Esophagus muscularis mucosa (tissue), 4 donors: ENCODE measurements around the gene KIF19. TPM values are rescaled to one million over a fixed set of nuclear protein-coding genes. Genes with fewer than 3 reads are reported as not detected.

Experiments used
- DNase-seq: peaks from one replicate; pipeline ENCODE4 v3.0.0-alpha.2; 2017; ENCODE audit errors: extremely low spot score
- H3K27ac ChIP-seq, 4 donors: fragments of 200-600 bp; sonication (generic); replicated peaks in 1 of 4; 1 replicate in 3 of 4; 2 replicates in 1 of 4; pipeline ENCODE4 v1.5.1; 2016 to 2019; ENCODE audit warnings: mild to moderate bottlenecking in 1 of 4
- H3K27me3 ChIP-seq, 4 donors: fragments of 200-600 bp; sonication (generic); one replicate each; pipeline versions ENCODE4 v1.5.1 to v1.6.0; 2016 to 2019
- H3K36me3 ChIP-seq, 4 donors: fragments of 200-600 bp; sonication (generic); one replicate each; pipeline ENCODE4 v1.5.1; 2016 to 2019
- H3K4me1 ChIP-seq, 4 donors: fragments of 200-600 bp; sonication (generic); one replicate each; pipeline ENCODE4 v1.5.1; 2016 to 2019
- H3K4me3 ChIP-seq, 4 donors: fragments of 200-600 bp; sonication (generic); 1 replicate in 2 of 4; 2 replicates in 2 of 4; pipeline ENCODE4 v1.5.1; 2016 to 2019; ENCODE audit warnings: mild to moderate bottlenecking in 4 of 4, moderate library complexity in 1 of 4
- H3K9me3 ChIP-seq, 4 donors: fragments of 200-600 bp; sonication (generic); 1 replicate in 3 of 4; 2 replicates in 1 of 4; pipeline ENCODE4 v1.5.1; 2016 to 2019
- CTCF ChIP-seq, 3 experiments: fragments of 200-600 bp in 2 of 3; fragments of 450-650 bp in 1 of 3; sonication (generic) in 2 of 3; IDR thresholded peaks; one replicate each; pipeline ENCODE4 v1.5.1; 2017 to 2019; ENCODE audit warnings: antibody characterized with exemption in 3 of 3, mild to moderate bottlenecking in 2 of 3, moderate library complexity in 1 of 3
- EP300 ChIP-seq: sonication (generic); formaldehyde crosslinking; IDR thresholded peaks from one replicate; pipeline ENCODE4 v1.6.1; 2017; ENCODE audit warnings: antibody characterized with exemption
- POLR2A ChIP-seq: fragments of 450-650 bp; IDR thresholded peaks from one replicate; pipeline ENCODE4 v1.6.1; 2017; ENCODE audit warnings: antibody characterized with exemption, moderate library complexity, mild to moderate bottlenecking, low read depth
- POLR2AphosphoS5 ChIP-seq, 2 donors: sonication (generic); formaldehyde crosslinking; IDR thresholded peaks; one replicate each; pipeline ENCODE4 v1.6.1; 2017; ENCODE audit warnings: antibody characterized with exemption in 2 of 2
- WGBS: methylation state at CpG from one replicate; pipeline ENCODE4 v1.1.5; 2018; 5-methylcytosine and 5-hydroxymethylcytosine counted together
- intact Hi-C: fragments of 100-400 bp; cut with DNase I; formaldehyde crosslinking; loops from one replicate; pipeline ENCODE4 v1.15.1; 2023
- total RNA-seq, 4 donors: library from RNA; depleted of rRNA; stranded (reverse); fragments of >200 nt; gene quantifications; one replicate each; pipeline versions ENCODE4 v1.1.0 to v1.2.1, GENCODE V29; 2016

KIF19 gene
- total RNA-seq, 4 donors from 2014 or later = under 0.01 to 3.8 (median 1.3) TPM

DNA sequence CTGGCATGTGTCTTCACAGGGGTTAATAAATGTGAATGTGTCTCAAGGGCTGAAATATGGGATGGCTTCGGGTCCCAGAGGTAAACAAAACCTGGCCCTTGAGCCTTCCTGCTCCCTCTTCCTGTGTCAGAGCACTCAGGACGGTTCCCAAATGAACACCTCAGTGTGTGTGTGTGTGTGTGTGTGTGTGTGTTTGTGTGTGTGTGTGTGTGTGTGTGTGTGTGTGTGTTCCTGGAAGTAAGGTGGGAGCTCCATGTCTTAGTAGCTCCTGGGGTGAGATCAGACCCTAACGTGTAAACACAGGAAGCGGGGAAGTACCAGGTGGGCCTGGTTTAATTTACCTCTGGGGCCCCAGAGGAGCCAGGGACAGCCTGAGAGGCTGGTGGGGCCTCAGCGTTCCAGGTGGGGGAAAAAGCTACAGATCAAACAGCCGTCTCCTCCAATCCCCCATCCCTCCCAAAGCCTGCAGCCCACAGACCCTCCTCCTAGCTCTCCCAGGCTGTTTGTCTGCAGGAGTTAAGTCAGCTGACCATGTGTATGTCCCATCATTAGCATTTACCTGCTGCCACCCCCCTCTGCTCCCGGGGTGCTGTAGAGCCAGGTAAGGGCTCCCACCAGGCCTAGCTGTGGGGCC, 6.1 kb downstream of the KIF19 start:
- WGBS = 63% methylated on average over 6 of the region's 7 CpGs
- Histone ChIP-seq H3K27ac (no peak overlapping the region), H3K27me3 (peaks cover 0 to 85% (median 2%) of the 10 kb centered on the region in 4 donors), H3K36me3 (no peaks in the 10 kb centered on the region), H3K9me3 (peaks cover 0 to 12% (median 9%) of the 10 kb centered on the region in 4 donors), H3K4me1 (no peaks in the 10 kb centered on the region), H3K4me3 (no peak overlapping the region)
- DNase-seq = no peak
- intact Hi-C loops = no loop called here
- TF ChIP-seq POLR2AphosphoS5 (IDR thresholded peaks at IDR 0.05) (no peak), CTCF (IDR thresholded peaks at IDR 0.05) (no peak), POLR2A (no peak), EP300 (no peak)

GRCh38 chr17:74332763-74333283, 6.8 kb downstream of the KIF19 start:
- Histone ChIP-seq H3K27ac (no peak overlapping the region), H3K9me3 (peaks cover 0 to 12% (median 9%) of the 10 kb centered on the region in 4 donors), H3K4me3 (no peak overlapping the region), H3K36me3 (no peaks in the 10 kb centered on the region), H3K4me1 (no peaks in the 10 kb centered on the region), H3K27me3 (peaks cover 0 to 82% (median 0%) of the 10 kb centered on the region in 4 donors)
- TF ChIP-seq CTCF (IDR thresholded peaks at IDR 0.05) = no peak
- 35% methylated on average over 8 of the region's 11 CpGs for WGBS
- no peak for DNase-seq
- intact Hi-C loops = no loop called here

GRCh38 chr17:74334393-74335039, 8.5 kb downstream of the KIF19 start:
- DNase-seq = no peak
- TF ChIP-seq CTCF (IDR thresholded peaks at IDR 0.05) (no peak), POLR2A (no peak), POLR2AphosphoS5 (IDR thresholded peaks at IDR 0.05) (no peak), EP300 (no peak)
- Histone ChIP-seq H3K4me3 (no peak overlapping the region), H3K4me1 (no peaks in the 10 kb centered on the region), H3K9me3 (peaks cover 0 to 12% (median 9%) of the 10 kb centered on the region in 4 donors), H3K36me3 (no peaks in the 10 kb centered on the region), H3K27me3 (peaks cover 0 to 83% (median 0%) of the 10 kb centered on the region in 4 donors), H3K27ac (no peak overlapping the region)
- intact Hi-C loops = no loop called here
- WGBS = 94% methylated on average over 2 of the region's 2 CpGs

DNA sequence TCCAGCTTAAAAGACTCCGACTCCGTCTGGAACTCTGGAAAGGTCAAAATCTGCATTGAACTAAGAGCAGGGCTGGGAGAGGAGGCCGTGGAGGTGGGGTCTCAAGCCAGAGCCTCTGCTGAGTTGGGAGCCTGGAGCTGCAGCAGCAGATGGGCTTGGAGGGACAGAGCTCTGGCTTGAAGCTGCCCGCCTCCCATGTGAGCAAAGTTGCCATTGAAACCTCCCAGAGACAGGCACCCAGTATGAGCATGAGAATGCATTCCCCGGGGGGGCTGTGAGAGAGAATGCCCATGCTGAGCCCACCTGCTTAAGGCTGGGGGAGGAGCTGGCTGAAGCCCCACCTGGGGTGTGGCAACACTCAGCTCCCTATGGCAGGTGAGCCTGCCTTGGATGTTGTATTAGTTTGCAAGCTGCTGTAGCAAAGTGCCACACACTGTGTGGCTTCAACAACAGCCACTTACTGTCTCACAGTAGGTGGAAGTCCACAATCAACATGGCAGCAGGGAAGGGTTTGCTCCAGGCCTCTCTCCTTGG, 9.6 kb downstream of the KIF19 start:
- Histone ChIP-seq H3K27me3 (peaks cover 0 to 83% (median 0%) of the 10 kb centered on the region in 4 donors), H3K27ac (no peak overlapping the region), H3K36me3 (no peaks in the 10 kb centered on the region), H3K9me3 (peaks cover 0 to 12% (median 9%) of the 10 kb centered on the region in 4 donors), H3K4me3 (no peak overlapping the region), H3K4me1 (no peaks in the 10 kb centered on the region)
- no peak for DNase-seq
- intact Hi-C loops = no loop called here
- TF ChIP-seq POLR2AphosphoS5 (IDR thresholded peaks at IDR 0.05) (no peak), POLR2A (no peak), CTCF (IDR thresholded peaks at IDR 0.05) (no peak), EP300 (no peak)
- WGBS = 83% methylated on average over 5 of the region's 5 CpGs
